SJCRH30 (cell line): Measurements from ENCODE around the gene CTAGE4. TPM values are rescaled to one million over a fixed set of nuclear protein-coding genes. Genes with fewer than 3 reads are reported as not detected.
"Not testable (repeated sequence)": the region's sequence is repeated elsewhere in the genome, so short reads cannot be mapped to it uniquely, and the experiment has no call there.

Experiments
- DNase-seq, 2 experiments: peaks; one replicate each; pipeline ENCODE4 v3.0.0-alpha.2; 2015 to 2020
- H3K27ac ChIP-seq: fragments of 250-450 bp; sonication (Bioruptor Pico); 2 replicates; pipeline ENCODE4 v1.5.1; 2020; ENCODE audit warnings: mild to moderate bottlenecking, moderate library complexity
- H3K27me3 ChIP-seq: fragments of 250-450 bp; sonication (Bioruptor Pico); 2 replicates; pipeline ENCODE4 v1.5.1; 2020; ENCODE audit warnings: mild to moderate bottlenecking, moderate library complexity
- H3K36me3 ChIP-seq: fragments of 250-450 bp; sonication (Bioruptor Pico); 2 replicates; pipeline ENCODE4 v1.5.1; 2020; ENCODE audit warnings: mild to moderate bottlenecking, moderate library complexity
- H3K4me1 ChIP-seq: fragments of 250-450 bp; sonication (Bioruptor Pico); 2 replicates; pipeline ENCODE4 v1.5.1; 2020; ENCODE audit warnings: mild to moderate bottlenecking, moderate library complexity
- H3K4me3 ChIP-seq: fragments of 250-450 bp; sonication (Bioruptor Pico); 2 replicates; pipeline ENCODE4 v1.5.1; 2020; ENCODE audit warnings: mild to moderate bottlenecking, moderate library complexity
- H3K9me3 ChIP-seq: fragments of 250-450 bp; sonication (Bioruptor Pico); replicated peaks from 2 replicates; pipeline ENCODE4 v1.5.1; 2020; ENCODE audit warnings: mild to moderate bottlenecking, moderate library complexity
- total RNA-seq: library from RNA; depleted of rRNA; stranded (reverse); fragments of >200 nt; shearing (Covaris generic); gene quantifications from 2 replicates; pipeline ENCODE4 v1.2.3, GENCODE V29; 2014; rRNA removed

The CTAGE4 gene
- not detected in 2 replicates for total RNA-seq

DNA sequence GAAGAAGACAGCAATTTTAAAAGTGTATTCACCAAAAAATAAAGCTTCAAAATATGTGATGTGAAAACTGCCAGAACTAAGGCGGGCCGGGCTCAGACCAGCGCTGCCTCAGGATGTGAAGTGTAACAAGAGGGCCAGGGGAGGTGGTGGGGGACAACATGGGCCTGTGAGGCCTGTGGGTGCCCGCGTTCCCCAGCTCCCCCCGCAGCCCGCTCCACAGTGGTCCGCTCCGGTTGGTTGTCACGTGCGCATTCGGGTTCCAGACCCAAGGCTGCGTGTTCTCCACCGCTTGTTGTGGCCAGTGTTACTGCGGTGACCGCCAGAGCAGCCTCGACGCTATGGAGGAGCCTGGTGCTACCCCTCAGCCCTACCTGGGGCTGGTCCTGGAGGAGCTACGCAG is at the start of gene CTAGE4:
TSS of gene CTAGE4 (plus strand) at position 301 of the 400 bp plus-strand sequence. CDS start at position 339, 38 bp downstream.
- H3K4me3 ChIP-seq, DNase-seq, H3K36me3 ChIP-seq, H3K27me3 ChIP-seq, H3K9me3 ChIP-seq, H3K27ac ChIP-seq, H3K4me1 ChIP-seq: not testable (repeated sequence)

- Histone ChIP-seq H3K27ac (no peak overlapping the region), H3K4me1 (no peaks in the 10 kb centered on the region), H3K4me3 (no peak overlapping the region), H3K36me3 (no peaks in the 10 kb centered on the region), H3K27me3 (no peaks in the 10 kb centered on the region; the same call in 1 of the 2 replicates), H3K9me3 (no peaks in the 10 kb centered on the region)
- no peak for DNase-seq
Observed at GRCh38 chr7:144134116-144134515, 49.1 kb upstream of the CTAGE4 start.

DNA sequence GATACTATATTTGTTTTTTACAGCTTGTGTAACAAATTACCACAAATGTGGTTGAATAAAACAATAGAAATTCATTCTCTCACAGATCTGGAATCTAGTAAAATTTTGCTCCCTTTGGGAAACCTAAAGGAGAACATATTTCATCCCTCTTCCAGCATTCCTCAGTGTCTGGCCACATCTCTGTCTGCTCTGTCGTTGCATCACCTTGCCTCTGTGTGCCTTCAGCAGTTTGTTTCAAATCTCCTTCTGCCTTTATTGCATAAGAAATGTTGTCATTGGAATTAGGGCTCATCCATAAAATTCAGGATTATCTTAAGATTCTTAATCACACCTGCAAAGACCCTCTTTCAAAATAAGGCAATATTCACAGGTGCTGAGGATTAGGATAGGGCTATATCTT is 45.8 kb upstream of the CTAGE4 start:
- H3K4me3 ChIP-seq = no peak overlapping the region
- no peaks in the 10 kb centered on the region for H3K36me3 ChIP-seq
- no peaks in the 10 kb centered on the region for H3K4me1 ChIP-seq
- no peaks in the 10 kb centered on the region for H3K9me3 ChIP-seq
- no peak overlapping the region for H3K27ac ChIP-seq
- H3K27me3 ChIP-seq = no peaks in the 10 kb centered on the region; the same call in 1 of the 2 replicates
- DNase-seq = no peak

DNA sequence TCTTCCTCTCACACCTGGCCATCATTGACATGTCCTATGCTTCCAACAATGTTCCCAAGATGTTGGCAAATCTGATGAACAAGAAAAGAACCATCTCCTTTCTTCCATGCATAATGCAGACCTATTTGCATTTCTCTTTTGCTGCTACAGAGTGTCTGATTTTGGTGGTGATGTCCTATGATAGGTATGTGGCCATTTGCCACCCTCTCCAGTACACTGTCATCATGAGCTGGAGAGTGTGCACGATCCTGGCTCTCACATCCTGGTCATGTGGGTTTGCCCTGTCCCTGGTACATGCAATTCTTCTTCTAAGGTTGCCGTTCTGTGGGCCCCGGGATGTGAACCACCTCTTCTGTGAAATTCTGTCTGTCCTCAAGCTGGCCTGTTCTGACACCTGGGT is 41.1 kb upstream of the CTAGE4 start:
- Histone ChIP-seq H3K27me3 (no peaks in the 10 kb centered on the region), H3K36me3 (no peaks in the 10 kb centered on the region), H3K9me3 (no peaks in the 10 kb centered on the region), H3K4me1 (no peaks in the 10 kb centered on the region), H3K4me3 (no peak overlapping the region), H3K27ac (no peak overlapping the region)
- DNase-seq = no peak

DNA sequence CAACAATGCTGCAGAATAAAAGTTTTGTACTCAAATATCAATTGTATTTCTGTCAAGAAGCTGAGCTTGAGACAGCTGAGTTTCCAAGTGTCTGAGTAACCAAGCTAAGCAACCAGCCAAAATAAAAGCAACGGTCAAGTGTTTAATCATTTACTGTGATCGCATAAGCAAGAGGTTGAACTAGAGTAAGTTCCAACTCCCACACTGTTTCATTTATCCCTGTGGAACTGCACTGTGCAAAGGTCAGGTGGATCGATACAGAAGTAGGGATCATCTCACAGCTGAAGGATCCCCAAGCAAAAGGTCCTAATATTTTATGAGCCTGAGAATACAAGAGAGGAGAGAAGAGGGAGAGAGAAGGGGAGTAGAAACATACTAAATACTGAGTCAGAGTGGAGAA is 38.8 kb upstream of the CTAGE4 start:
- H3K4me3 ChIP-seq = no peak overlapping the region
- H3K4me1 ChIP-seq = no peaks in the 10 kb centered on the region
- H3K36me3 ChIP-seq = no peaks in the 10 kb centered on the region
- no peaks in the 10 kb centered on the region for H3K27me3 ChIP-seq
- no peak for DNase-seq
- no peaks in the 10 kb centered on the region for H3K9me3 ChIP-seq
- H3K27ac ChIP-seq = no peak overlapping the region

- Histone ChIP-seq H3K4me3 (no peak overlapping the region), H3K9me3 (no peaks in the 10 kb centered on the region), H3K36me3 (no peaks in the 10 kb centered on the region), H3K4me1 (no peaks in the 10 kb centered on the region), H3K27ac (no peak overlapping the region), H3K27me3 (no peaks in the 10 kb centered on the region)
- DNase-seq = no peak
Observed at GRCh38 chr7:144148224-144148827, 34.9 kb upstream of the CTAGE4 start.

- H3K9me3 ChIP-seq = no peaks in the 10 kb centered on the region
- H3K36me3 ChIP-seq = no peaks in the 10 kb centered on the region
- no peak for DNase-seq
- no peaks in the 10 kb centered on the region for H3K4me1 ChIP-seq
- H3K27ac ChIP-seq = no peak overlapping the region
- H3K27me3 ChIP-seq = no peaks in the 10 kb centered on the region
- H3K4me3 ChIP-seq = no peak overlapping the region
Observed at GRCh38 chr7:144158861-144159260, 24.4 kb upstream of the CTAGE4 start.

DNA sequence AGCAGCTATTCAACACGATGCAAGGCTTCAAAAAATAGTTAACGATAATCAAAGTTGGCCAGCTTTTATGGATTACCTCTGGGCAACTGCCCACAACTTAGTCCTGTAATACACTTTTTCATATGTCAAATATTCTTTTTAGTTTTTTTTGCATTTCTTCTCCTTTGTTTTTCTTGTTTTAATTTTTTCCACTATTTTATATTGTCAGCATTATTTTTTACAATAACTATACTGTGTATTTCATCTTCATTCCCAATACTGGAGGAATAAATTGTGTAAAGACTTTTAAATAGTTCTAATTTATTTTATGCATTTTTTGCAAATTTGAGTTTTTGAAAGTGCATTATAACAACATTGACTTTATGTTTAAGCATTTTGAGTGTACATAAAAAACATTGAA is 18.5 kb upstream of the CTAGE4 start:
- no peak for DNase-seq
- Histone ChIP-seq H3K27ac (no peak overlapping the region), H3K4me1 (no peaks in the 10 kb centered on the region), H3K9me3 (no peaks in the 10 kb centered on the region; the same call in 1 of the 2 replicates), H3K36me3 (no peaks in the 10 kb centered on the region), H3K27me3 (no peaks in the 10 kb centered on the region; the same call in 1 of the 2 replicates), H3K4me3 (no peak overlapping the region)

DNA sequence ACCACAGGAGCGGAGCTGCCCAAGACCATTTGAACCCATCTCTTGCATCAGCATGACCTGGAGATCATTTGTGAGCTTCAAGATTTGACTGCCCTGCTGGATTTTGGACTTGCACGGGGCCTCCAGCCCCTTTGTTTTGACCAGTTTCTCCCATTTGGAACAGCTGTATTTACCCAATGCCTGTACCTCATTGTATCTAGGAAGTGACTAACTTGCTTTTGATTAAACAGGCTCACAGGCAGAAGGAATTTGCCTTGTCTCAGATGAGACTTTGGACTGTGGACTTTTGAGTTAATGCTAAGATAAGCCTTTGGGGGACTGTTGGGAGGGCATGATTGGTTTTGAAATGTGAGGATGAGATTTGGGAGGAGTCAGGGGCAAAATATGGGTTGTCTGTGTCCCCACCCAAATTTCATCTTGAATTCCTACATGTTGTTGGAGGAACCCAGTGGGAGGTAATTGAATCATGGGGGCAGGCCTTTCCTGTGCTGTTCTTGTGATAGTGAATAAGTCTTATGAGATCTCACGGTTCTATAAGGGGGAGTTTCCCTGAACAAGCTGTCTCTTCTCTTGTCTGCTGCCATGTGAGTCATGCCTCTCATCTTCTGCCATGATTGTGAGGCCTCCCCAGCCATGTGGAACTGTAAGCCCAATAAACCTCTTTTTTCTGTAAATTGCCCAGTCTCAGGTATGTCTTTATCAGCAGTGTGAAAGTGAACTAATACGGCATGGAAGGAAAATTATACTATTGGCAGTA is 11.5 kb upstream of the CTAGE4 start:
- H3K27ac ChIP-seq, H3K9me3 ChIP-seq, H3K36me3 ChIP-seq, H3K27me3 ChIP-seq, H3K4me1 ChIP-seq, H3K4me3 ChIP-seq, DNase-seq: not testable (repeated sequence)

- peaks cover 10% of the 10 kb centered on the region for H3K27me3 ChIP-seq
- no peaks in the 10 kb centered on the region for H3K9me3 ChIP-seq
- H3K4me3 ChIP-seq = no peak overlapping the region
- H3K27ac ChIP-seq = no peak overlapping the region
- no peaks in the 10 kb centered on the region for H3K36me3 ChIP-seq
- no peak for DNase-seq
- no peaks in the 10 kb centered on the region for H3K4me1 ChIP-seq
Observed at GRCh38 chr7:144174613-144175012, 8.7 kb upstream of the CTAGE4 start.

DNA sequence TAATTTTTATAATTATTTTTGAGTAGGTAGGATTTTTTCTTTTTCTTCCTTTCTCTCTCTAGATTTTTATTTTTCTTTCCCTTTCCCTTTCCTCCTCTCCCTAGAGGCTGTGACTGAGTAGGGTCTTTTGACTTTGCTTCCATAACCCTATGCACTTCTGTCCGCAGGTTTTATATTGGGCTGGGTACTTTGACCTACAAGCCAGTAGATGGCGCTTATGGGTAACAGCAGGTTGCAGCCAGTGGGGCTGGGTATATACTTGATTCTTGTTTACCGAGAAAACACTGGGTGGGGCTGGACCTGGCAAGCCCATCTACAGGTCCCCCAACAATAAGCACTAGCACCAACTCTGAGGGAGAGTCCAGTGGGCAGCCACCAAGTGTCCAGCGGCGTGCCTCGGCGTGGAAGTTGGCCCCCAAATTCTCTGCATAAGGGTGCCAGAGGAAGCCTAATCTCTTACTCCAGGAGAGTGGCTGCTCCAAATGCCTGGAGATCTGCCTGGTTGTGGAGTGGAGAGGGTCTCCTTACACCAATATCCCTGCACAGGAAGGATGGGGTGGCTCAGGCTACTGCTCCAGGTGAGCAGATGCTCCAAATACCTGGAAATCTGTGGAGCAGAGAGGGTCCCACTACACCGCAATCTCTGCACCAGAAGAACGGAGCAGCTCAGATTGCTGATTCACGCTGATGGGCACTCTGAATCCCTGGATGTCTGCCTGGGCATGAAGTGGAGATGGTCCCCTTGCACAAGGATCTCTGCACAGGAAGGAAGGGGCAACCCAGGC is 4.7 kb upstream of the CTAGE4 start:
- not testable (repeated sequence) for H3K9me3 ChIP-seq, H3K27me3 ChIP-seq, H3K4me3 ChIP-seq, H3K4me1 ChIP-seq, H3K36me3 ChIP-seq, H3K27ac ChIP-seq
- peak; percentile 5 to 31 for DNase-seq

- H3K4me1 ChIP-seq, H3K36me3 ChIP-seq, H3K27me3 ChIP-seq, H3K27ac ChIP-seq, H3K9me3 ChIP-seq, H3K4me3 ChIP-seq, DNase-seq: not testable (repeated sequence)
Observed at GRCh38 chr7:144179165-144179479, 4.1 kb upstream of the CTAGE4 start.

- H3K36me3 ChIP-seq, H3K9me3 ChIP-seq, DNase-seq, H3K4me1 ChIP-seq, H3K27me3 ChIP-seq, H3K4me3 ChIP-seq, H3K27ac ChIP-seq: not testable (repeated sequence)
Observed at GRCh38 chr7:144187848-144188247, 4.6 kb downstream of the CTAGE4 start.

- H3K4me3 ChIP-seq, H3K4me1 ChIP-seq, H3K36me3 ChIP-seq, H3K27ac ChIP-seq, DNase-seq, H3K27me3 ChIP-seq, H3K9me3 ChIP-seq: not testable (repeated sequence)
Observed at GRCh38 chr7:144188578-144189171, 5.4 kb downstream of the CTAGE4 start.

DNA sequence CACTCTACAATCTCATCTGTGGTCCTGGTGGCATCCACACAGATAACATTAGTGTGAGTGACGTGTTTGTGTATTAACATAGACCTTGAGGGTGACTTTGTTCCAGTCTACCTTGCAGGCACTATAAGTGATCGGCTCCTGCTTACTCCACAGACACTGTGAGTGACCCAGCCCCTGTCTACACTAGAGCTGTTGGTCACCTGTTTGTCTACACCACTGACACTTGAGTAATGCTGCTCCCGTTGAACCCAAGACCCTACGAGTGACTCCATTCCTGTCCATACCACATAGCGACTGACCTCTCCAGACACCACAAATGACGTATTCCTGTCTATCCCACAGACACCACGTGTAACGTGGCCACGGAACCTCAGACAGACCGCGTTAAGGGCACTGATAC is 10.5 kb downstream of the CTAGE4 start:
- H3K27ac ChIP-seq, H3K4me3 ChIP-seq, H3K36me3 ChIP-seq, DNase-seq, H3K9me3 ChIP-seq, H3K4me1 ChIP-seq, H3K27me3 ChIP-seq: not testable (repeated sequence)
